SK-N-SH (cell line): ENCODE data around the gene ROR2. TPM values are rescaled to one million over a fixed set of nuclear protein-coding genes. Genes with fewer than 3 reads are reported as not detected.
A peak's percentile ranks its signal among the peaks of the same experiment; 100 is the strongest.

Experiments
- CTCF ChIA-PET: fragments of 300-600, 350-600 bp; formaldehyde crosslinking; extraction: SDS; loops from one replicate; lab custom pipeline; 2021; lab: Yijun Ruan, JAX
- POLR2A ChIA-PET: fragments of 350-600 bp; sonication (Branson Sonifier 250); formaldehyde crosslinking; extraction: SDS; loops from one replicate; lab custom pipeline; 2020; ENCODE audit warnings: antibody characterized with exemption, inconsistent platforms; lab: Yijun Ruan, JAX
- DNase-seq: peaks from one replicate; pipeline ENCODE4 v3.0.0; 2012
- H2AFZ ChIP-seq: fragments of 200-600 bp; sonication (generic); 2 replicates; pipeline ENCODE4 v1.8.1; 2016; ENCODE audit warnings: antibody characterized with exemption, mild to moderate bottlenecking, low read depth
- H3F3A ChIP-seq: fragments of 200-600 bp; sonication (generic); replicated peaks from 2 replicates; pipeline ENCODE3; 2016; ENCODE audit warnings: antibody characterized with exemption, mild to moderate bottlenecking; ENCODE audit not compliant: insufficient read depth
- H3K27ac ChIP-seq, 2 experiments: fragments of 200-500 bp in 1 of 2; fragments of 200-600 bp in 1 of 2; sonication (Bioruptor generic) in 1 of 2; sonication (generic), shearing (Covaris generic) in 1 of 2; 2 replicates each; pipeline versions ENCODE4 v1.5.1 to v1.6.1; 2014 to 2016; ENCODE audit warnings: low read depth in 2 of 2, inconsistent platforms in 1 of 2, low read length in 1 of 2, mild to moderate bottlenecking in 1 of 2, mixed read lengths in 1 of 2
- H3K27me3 ChIP-seq: fragments of 200-600 bp; sonication (generic), shearing (Covaris generic); 2 replicates; pipeline ENCODE4 v1.6.1; 2016; ENCODE audit warnings: mixed run types; ENCODE audit not compliant: insufficient read depth
- H3K36me3 ChIP-seq, 2 experiments: fragments of 200-500 bp in 1 of 2; fragments of 200-600 bp in 1 of 2; sonication (Bioruptor generic) in 1 of 2; sonication (generic) in 1 of 2; replicated peaks in 1 of 2; 2 replicates each; pipeline versions ENCODE3 to v1.5.1; 2014 to 2016; ENCODE audit warnings: low read length in 1 of 2, mild to moderate bottlenecking in 1 of 2; ENCODE audit not compliant: insufficient read depth in 2 of 2, control insufficient read depth in 1 of 2
- H3K4me1 ChIP-seq, 2 experiments: fragments of 200-500 bp in 1 of 2; fragments of 200-600 bp in 1 of 2; sonication (Bioruptor generic) in 1 of 2; sonication (generic), shearing (Covaris generic) in 1 of 2; 2 replicates each; pipeline versions ENCODE4 v1.5.1 to v1.6.1; 2014 to 2016; ENCODE audit warnings: low read depth in 1 of 2, low read length in 1 of 2, mixed run types in 1 of 2; ENCODE audit not compliant: insufficient read depth in 2 of 2, control insufficient read depth in 1 of 2
- H3K4me2 ChIP-seq: fragments of 200-600 bp; sonication (generic), shearing (Covaris generic); 2 replicates; pipeline ENCODE4 v1.6.1; 2017; ENCODE audit warnings: mixed run types
- H3K4me3 ChIP-seq, 2 experiments: fragments of 200-500 bp in 1 of 2; fragments of 200-600 bp in 1 of 2; sonication (Bioruptor generic) in 1 of 2; sonication (generic), shearing (Covaris generic) in 1 of 2; 2 replicates each; pipeline versions ENCODE4 v1.5.1 to v1.8.1; 2014 to 2016; ENCODE audit warnings: low read depth in 2 of 2, inconsistent platforms in 1 of 2, low read length in 1 of 2, mild to moderate bottlenecking in 1 of 2, mixed read lengths in 1 of 2, moderate library complexity in 1 of 2
- H3K79me2 ChIP-seq: fragments of 200-600 bp; sonication (generic); 2 replicates; pipeline ENCODE4 v1.8.1; 2017; ENCODE audit warnings: mild to moderate bottlenecking; ENCODE audit not compliant: insufficient read depth
- H3K9ac ChIP-seq: fragments of 200-600 bp; sonication (generic); 2 replicates; pipeline ENCODE4 v1.6.1; 2017; ENCODE audit warnings: mixed run types
- H3K9me2 ChIP-seq: fragments of 200-600 bp; sonication (generic); 2 replicates; pipeline ENCODE4 v1.6.1; 2017; ENCODE audit warnings: mixed run types
- H3K9me3 ChIP-seq: fragments of 200-600 bp; sonication (generic); 2 replicates; pipeline ENCODE4 v1.6.1; 2017; ENCODE audit warnings: mixed run types, mild to moderate bottlenecking, moderate library complexity
- H4K20me1 ChIP-seq: fragments of 200-600 bp; sonication (generic); 2 replicates; pipeline ENCODE4 v1.6.1; 2017; ENCODE audit warnings: mild to moderate bottlenecking, mixed run types; ENCODE audit not compliant: insufficient read depth
- CTCF ChIP-seq: fragments of 200-600 bp; sonication (generic); IDR thresholded peaks from 2 replicates; pipeline ENCODE4 v1.6.1; 2017; ENCODE audit warnings: antibody characterized with exemption, mild to moderate bottlenecking, moderate library complexity
- EP300 ChIP-seq, 2 experiments: IDR thresholded peaks; 2 replicates each; pipeline versions ENCODE4 v1.4.0 to v1.6.1; 2012; ENCODE audit warnings: borderline replicate concordance in 1 of 2, low read depth in 1 of 2, low read length in 1 of 2
- EZH2phosphoT487 ChIP-seq: fragments of 200-600 bp; sonication (generic); IDR thresholded peaks from 2 replicates; pipeline ENCODE4 v1.6.1; 2017; ENCODE audit warnings: low read depth, mixed run types, mild to moderate bottlenecking, antibody characterized with exemption, moderate library complexity, borderline replicate concordance
- FOSL2 ChIP-seq: IDR thresholded peaks from 2 replicates; pipeline ENCODE4 v1.4.0; 2012; ENCODE audit warnings: low read depth, mild to moderate bottlenecking, moderate library complexity, borderline replicate concordance
- GATA2 ChIP-seq: sonication (generic); formaldehyde crosslinking; IDR thresholded peaks from 2 replicates; pipeline ENCODE4 v1.5.0; 2020; ENCODE audit warnings: mild to moderate bottlenecking, missing genetic modification reagents
- JUND ChIP-seq: IDR thresholded peaks from 2 replicates; pipeline ENCODE4 v1.4.0; 2012
- MAX ChIP-seq: IDR thresholded peaks from 2 replicates; pipeline ENCODE4 v1.4.0; 2012; ENCODE audit warnings: low read depth
- NFIC ChIP-seq: IDR thresholded peaks from 2 replicates; pipeline ENCODE4 v1.4.0; 2012; ENCODE audit warnings: borderline replicate concordance
- NRF1 ChIP-seq: IDR thresholded peaks from 2 replicates; pipeline ENCODE4 v1.6.1; 2012; ENCODE audit warnings: low read depth, mild to moderate bottlenecking, low read length
- PBX3 ChIP-seq: IDR thresholded peaks from 2 replicates; pipeline ENCODE4; 2012
- POLR2AphosphoS5 ChIP-seq: IDR thresholded peaks from 2 replicates; pipeline ENCODE4 v1.6.1; 2012; ENCODE audit warnings: low read depth, low read length
- RAD21 ChIP-seq: IDR thresholded peaks from 2 replicates; pipeline ENCODE4 v1.6.1; 2012; ENCODE audit warnings: mild to moderate bottlenecking, low read length
- RFX5 ChIP-seq: IDR thresholded peaks from 2 replicates; pipeline ENCODE4 v1.6.1; 2012; ENCODE audit warnings: mild to moderate bottlenecking, improper control_type of control experiment, low read length
- RXRA ChIP-seq: IDR thresholded peaks from 2 replicates; pipeline ENCODE4 v1.4.0; 2012; ENCODE audit warnings: low read depth, mild to moderate bottlenecking, borderline replicate concordance
- SMC3 ChIP-seq: IDR thresholded peaks from 2 replicates; pipeline ENCODE4 v1.6.1; 2012; ENCODE audit warnings: low read depth, low read length, improper control_type of control experiment
- TAF1 ChIP-seq: IDR thresholded peaks from 2 replicates; pipeline ENCODE4 v1.6.1; 2012; ENCODE audit warnings: low read depth, mild to moderate bottlenecking, low read length, moderate library complexity, borderline replicate concordance
- TEAD4 ChIP-seq: IDR thresholded peaks from 2 replicates; pipeline ENCODE4 v1.4.0; 2012; ENCODE audit warnings: mild to moderate bottlenecking, borderline replicate concordance; ENCODE audit not compliant: insufficient read depth
- WGBS: methylation state at CpG from one replicate; pipeline ENCODE4 v1.1.6; 2017; ENCODE audit warnings: low lambda C conversion rate; 5-methylcytosine and 5-hydroxymethylcytosine counted together
- polyA plus RNA-seq, 3 experiments: library from polyadenylated mRNA; depleted of rRNA; stranded (reverse); fragments of >200 nt; gene quantifications; 2 replicates each; pipeline ENCODE4 v1.2.3, GENCODE V29; 2012

ROR2 gene
- polyA plus RNA-seq, 1 of the 3 experiments (the other 2 are of a cell fraction) = 0.43 TPM

GRCh38 chr9:91986248-91986647, 36.2 kb upstream of the ROR2 start:
- WGBS = 26% methylated on average over 2 of the region's 2 CpGs
- H3K4me1 ChIP-seq = no peaks in the 10 kb centered on the region; a peak in 1 of 4 replicates
- H3K36me3 ChIP-seq = no peaks in the 10 kb centered on the region
- no peak for TF ChIP-seq RFX5
- H3K9ac ChIP-seq = no peak overlapping the region
- no peaks in the 10 kb centered on the region for H3K79me2 ChIP-seq
- H3K27me3 ChIP-seq = no peaks in the 10 kb centered on the region
- no peak overlapping the region for H2AFZ ChIP-seq
- H3F3A ChIP-seq = no peaks in the 10 kb centered on the region
- H3K9me2 ChIP-seq = no peaks in the 10 kb centered on the region
- H3K27ac ChIP-seq = no peak overlapping the region
- no peaks in the 10 kb centered on the region for H3K9me3 ChIP-seq
- H3K4me3 ChIP-seq = no peak overlapping the region
- H4K20me1 ChIP-seq = no peaks in the 10 kb centered on the region
- ChIA-PET CTCF (no interaction called here), POLR2A (no interaction called here)
- DNase-seq = no peak
- H3K4me2 ChIP-seq = no peak overlapping the region

- Histone ChIP-seq H3K9ac (no peak overlapping the region), H3K4me2 (no peak overlapping the region), H3K36me3 (no peaks in the 10 kb centered on the region), H3F3A (no peaks in the 10 kb centered on the region), H4K20me1 (no peaks in the 10 kb centered on the region), H3K27ac (no peak overlapping the region), H2AFZ (no peak overlapping the region), H3K79me2 (no peaks in the 10 kb centered on the region), H3K9me3 (no peaks in the 10 kb centered on the region), H3K4me1 (no peaks in the 10 kb centered on the region; a peak in 1 of 4 replicates), H3K9me2 (no peaks in the 10 kb centered on the region), H3K4me3 (no peak overlapping the region), H3K27me3 (no peaks in the 10 kb centered on the region)
- ChIA-PET POLR2A (no interaction called here), CTCF (interaction anchor here (0.9 kb wide), 1 partner anchor 1071 kb away, joined by 4 read pairs; no protein-coding TSS in a partner anchor)
- TF ChIP-seq NRF1 = no peak
- no peak for TF ChIP-seq EZH2phosphoT487
- DNase-seq = no peak
- WGBS = 10% methylated on average over 2 of the region's 2 CpGs
Measured at GRCh38 chr9:91985692-91986091, 35.7 kb upstream of the ROR2 start.

- Histone ChIP-seq H3K27ac (no peak overlapping the region), H3K79me2 (no peaks in the 10 kb centered on the region), H3K9me2 (no peaks in the 10 kb centered on the region), H3K4me1 (no peaks in the 10 kb centered on the region), H3K27me3 (no peaks in the 10 kb centered on the region), H2AFZ (no peak overlapping the region), H3K36me3 (no peaks in the 10 kb centered on the region), H3K4me3 (no peak overlapping the region), H3K4me2 (no peak overlapping the region), H3F3A (no peaks in the 10 kb centered on the region), H3K9ac (no peak overlapping the region), H4K20me1 (no peaks in the 10 kb centered on the region)
- POLR2A ChIA-PET = no interaction called here
- CTCF ChIA-PET = interaction anchor here (0.5 to 2.9 kb wide), 12 partner anchors 13 to 1064 kb away, joined by 3 to 13 read pairs (median 4); partner anchors contain the start of gene ROR2
- no peak for DNase-seq
- 53% methylated on average over 6 of the region's 6 CpGs for WGBS
- TF ChIP-seq FOSL2 (peak; percentile 50; the same call in 1 of the 2 replicates), TAF1 (no peak), NRF1 (no peak), GATA2 (no peak), EP300 (IDR thresholded peaks at IDR 0.05; ENCODE audit: borderline replicate concordance in 1 of 2, low read depth in 1 of 2, low read length in 1 of 2) (no peak), RXRA (no peak), SMC3 (peak; percentile 60), POLR2AphosphoS5 (no peak), TEAD4 (no peak), EZH2phosphoT487 (no peak), RAD21 (peak; percentile 63), PBX3 (no peak), RFX5 (no peak), CTCF (peak; percentile 45), JUND (peak; percentile 62), MAX (0 out of 2 replicates have a peak, but pooled peaks have one; percentile 25), NFIC (no peak)
- TF ChIP-seq, all 33 proteins: peak for 6
- no peaks in the 10 kb centered on the region for H3K9me3 ChIP-seq
Measured at GRCh38 chr9:91978740-91979414, 28.8 kb upstream of the ROR2 start.
